Tibial nerve (tissue), 4 donors: Measurements from ENCODE around the gene CENPX.

Experiments used
- EP300 ChIP-seq, 2 donors: sonication (generic); formaldehyde crosslinking; IDR thresholded peaks; one replicate each; pipeline ENCODE4 v1.6.1; 2017; ENCODE audit warnings: antibody characterized with exemption in 2 of 2, mild to moderate bottlenecking in 1 of 2
- POLR2A ChIP-seq, 2 donors: fragments of 450-650 bp; IDR thresholded peaks; one replicate each; pipeline ENCODE4 v1.6.1; 2017; ENCODE audit warnings: antibody characterized with exemption in 2 of 2, mild to moderate bottlenecking in 2 of 2, moderate library complexity in 2 of 2
- TF ChIP-seq, protein P1 (sequence below), 5 experiments: fragments of 200-600 bp in 3 of 5; fragments of 450-650 bp in 2 of 5; sonication (generic) in 3 of 5; IDR thresholded peaks; one replicate each; pipeline ENCODE4 v1.5.1; 2016 to 2019; ENCODE audit warnings: antibody characterized with exemption in 5 of 5, mild to moderate bottlenecking in 3 of 5, moderate library complexity in 2 of 5

DNA sequence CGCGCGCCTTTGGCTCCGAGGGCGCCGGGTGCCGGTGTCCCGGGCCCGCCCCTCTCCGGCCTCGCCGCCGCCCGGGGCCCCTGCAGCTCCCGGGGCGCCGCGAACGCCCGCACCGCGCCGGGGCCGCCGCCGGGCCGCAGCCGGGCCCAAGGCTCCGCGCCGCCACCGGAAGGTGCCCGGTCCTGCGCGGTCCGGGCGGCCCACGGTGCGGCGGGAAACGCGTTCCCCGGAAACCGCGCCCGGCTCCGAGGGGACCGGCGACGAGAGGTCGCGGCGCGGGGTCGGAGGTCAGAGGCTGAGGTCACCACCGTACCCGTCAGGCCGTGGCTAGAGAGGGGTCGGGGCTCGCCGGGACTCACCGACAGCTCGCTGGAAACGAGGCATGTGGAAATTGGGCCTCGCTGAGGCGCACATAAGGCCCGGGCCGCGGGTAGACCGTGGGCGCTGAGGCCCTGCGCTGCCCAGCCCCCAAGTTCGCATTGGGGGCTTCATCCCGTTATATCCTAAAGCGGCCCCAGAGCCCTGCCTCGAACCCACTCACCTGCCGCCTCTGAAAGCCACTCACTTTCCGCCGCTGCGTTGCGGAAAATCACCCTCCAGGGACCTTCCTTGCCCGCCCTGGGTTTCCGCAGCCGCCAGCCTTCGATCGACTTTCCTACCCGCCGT, 43.1 kb upstream of the CENPX start, which contains the start of gene DUS1L:
- TF ChIP-seq, protein P1, sequence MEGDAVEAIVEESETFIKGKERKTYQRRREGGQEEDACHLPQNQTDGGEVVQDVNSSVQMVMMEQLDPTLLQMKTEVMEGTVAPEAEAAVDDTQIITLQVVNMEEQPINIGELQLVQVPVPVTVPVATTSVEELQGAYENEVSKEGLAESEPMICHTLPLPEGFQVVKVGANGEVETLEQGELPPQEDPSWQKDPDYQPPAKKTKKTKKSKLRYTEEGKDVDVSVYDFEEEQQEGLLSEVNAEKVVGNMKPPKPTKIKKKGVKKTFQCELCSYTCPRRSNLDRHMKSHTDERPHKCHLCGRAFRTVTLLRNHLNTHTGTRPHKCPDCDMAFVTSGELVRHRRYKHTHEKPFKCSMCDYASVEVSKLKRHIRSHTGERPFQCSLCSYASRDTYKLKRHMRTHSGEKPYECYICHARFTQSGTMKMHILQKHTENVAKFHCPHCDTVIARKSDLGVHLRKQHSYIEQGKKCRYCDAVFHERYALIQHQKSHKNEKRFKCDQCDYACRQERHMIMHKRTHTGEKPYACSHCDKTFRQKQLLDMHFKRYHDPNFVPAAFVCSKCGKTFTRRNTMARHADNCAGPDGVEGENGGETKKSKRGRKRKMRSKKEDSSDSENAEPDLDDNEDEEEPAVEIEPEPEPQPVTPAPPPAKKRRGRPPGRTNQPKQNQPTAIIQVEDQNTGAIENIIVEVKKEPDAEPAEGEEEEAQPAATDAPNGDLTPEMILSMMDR (IDR thresholded peaks at IDR 0.05) = peak in 1 of 5 experiments; percentile 51
- TF ChIP-seq POLR2A (IDR thresholded peaks at IDR 0.05) (peak in 1 of 2 donors; percentile 53), EP300 (IDR thresholded peaks at IDR 0.05) (peak in 1 of 2 donors; percentile 82)
